HepG2 (cell line): Measurements from ENCODE around the gene TUBAL3. TPM values are rescaled to one million over a fixed set of nuclear protein-coding genes. Genes with fewer than 3 reads are reported as not detected.

Source experiments
- ATAC-seq: fragments of 200-7000 bp; cut with Tn5 transposase; 3 replicates; pipeline ENCODE4 v1.9.1; 2020; ENCODE audit warnings: mild to moderate bottlenecking, moderate library complexity
- BruUV-seq: library from RNA; stranded (reverse); fragments of 400-500 nt; replicated peaks from 2 replicates; lab custom pipeline; 2021; lab: Mats Ljungman, UMichigan
- CTCF ChIA-PET: fragments of 300-600 bp; formaldehyde crosslinking; extraction: SDS; loops from one replicate; lab custom pipeline; 2021; ENCODE audit warnings: low total read pairs, inconsistent platforms, low intra/inter-chr PET ratio; lab: Yijun Ruan, JAX
- POLR2A ChIA-PET: fragments of 350-600 bp; sonication (Branson Sonifier 250); formaldehyde crosslinking; loops from one replicate; lab custom pipeline; 2020; ENCODE audit warnings: antibody characterized with exemption, inconsistent platforms; lab: Yijun Ruan, JAX
- DNase-seq: peaks from one replicate; pipeline ENCODE4 v3.0.0-alpha.2; 2015; ENCODE audit warnings: low spot score
- FAIRE-seq: peaks from 3 replicates; lab custom pipeline; 2011; peaks lifted over from hg19 to GRCh38; lab: Jason Lieb, UNC
- H2AFZ ChIP-seq: one replicate; pipeline ENCODE4 v1.6.1; 2011; ENCODE audit warnings: low read length, inconsistent platforms
- H3K27ac ChIP-seq: fragments of 300-600 bp; 3 replicates; pipeline ENCODE4 v1.8.0; 2011; ENCODE audit warnings: mixed run types, mild to moderate bottlenecking, mixed read lengths, low read length, inconsistent platforms; ENCODE audit not compliant: insufficient read depth; ENCODE audit errors: extremely low read length
- H3K27me3 ChIP-seq, 2 experiments: fragments of 200-600 bp in 1 of 2; 2 replicates in 1 of 2; 3 replicates in 1 of 2; pipeline versions ENCODE4 v1.6.0 to v1.8.0; 2011; ENCODE audit warnings: low read length in 2 of 2, mild to moderate bottlenecking in 2 of 2, moderate library complexity in 2 of 2, inconsistent platforms in 1 of 2; ENCODE audit not compliant: insufficient read depth in 2 of 2, control insufficient read depth in 1 of 2
- H3K36me3 ChIP-seq, 2 experiments: fragments of 200-600 bp in 1 of 2; replicated peaks in 1 of 2; 2 replicates in 1 of 2; 3 replicates in 1 of 2; pipeline versions ENCODE4 v1.5.1 to v1.8.0; 2011; ENCODE audit warnings: low read length in 2 of 2, inconsistent platforms in 1 of 2; ENCODE audit not compliant: insufficient read depth in 2 of 2, control insufficient read depth in 1 of 2
- H3K4me1 ChIP-seq: 2 replicates; pipeline ENCODE4 v1.5.1; 2012; ENCODE audit warnings: low read length, inconsistent platforms; ENCODE audit not compliant: insufficient read depth
- H3K4me2 ChIP-seq: 2 replicates; pipeline ENCODE4 v1.6.0; 2011; ENCODE audit warnings: low read depth, low read length, inconsistent platforms
- H3K4me3 ChIP-seq, 3 experiments: fragments of 200-600 bp in 1 of 3; sonication (generic), shearing (Covaris generic) in 1 of 3; replicated peaks in 1 of 3; 2 replicates each; pipeline ENCODE4 v1.5.1; 2011 to 2016; ENCODE audit warnings: low read length in 3 of 3, inconsistent platforms in 2 of 3, low read depth in 2 of 3, mild to moderate bottlenecking in 2 of 3, control low read depth in 1 of 3, mixed read lengths in 1 of 3; ENCODE audit not compliant: insufficient read depth in 1 of 3
- H3K79me2 ChIP-seq: one replicate; pipeline ENCODE4 v1.6.1; 2011; ENCODE audit warnings: low read length, inconsistent platforms; ENCODE audit not compliant: insufficient read depth
- H3K9ac ChIP-seq: 2 replicates; pipeline ENCODE4 v1.6.0; 2011; ENCODE audit warnings: mild to moderate bottlenecking, low read depth, low read length, inconsistent platforms; ENCODE audit not compliant: insufficient read depth
- H3K9me3 ChIP-seq: 2 replicates; pipeline ENCODE4 v1.5.1; 2012; ENCODE audit warnings: mild to moderate bottlenecking, low read length
- H4K20me1 ChIP-seq: 2 replicates; pipeline ENCODE4 v1.6.0; 2011; ENCODE audit warnings: inconsistent platforms, mild to moderate bottlenecking, low read length, moderate library complexity; ENCODE audit not compliant: insufficient read depth
- ATF1 ChIP-seq: IDR thresholded peaks from 2 replicates; pipeline ENCODE4 v1.6.1; 2016; ENCODE audit warnings: mild to moderate bottlenecking, control low read depth
- BHLHE40 ChIP-seq: IDR thresholded peaks from 2 replicates; pipeline ENCODE4 v1.6.1; 2011; ENCODE audit warnings: low read length, improper control_type of control experiment
- CBX5 ChIP-seq: sonication (generic); formaldehyde crosslinking; IDR thresholded peaks from 2 replicates; pipeline ENCODE4 v1.4.0; 2020; ENCODE audit warnings: missing genetic modification reagents, borderline replicate concordance
- CREM ChIP-seq, 2 experiments: sonication (generic) in 1 of 2; formaldehyde crosslinking in 1 of 2; IDR thresholded peaks; 2 replicates each; pipeline versions ENCODE4 v1.4.0 to v1.6.1; 2016 to 2020; ENCODE audit warnings: antibody characterized with exemption in 1 of 2, mild to moderate bottlenecking in 1 of 2, missing genetic modification reagents in 1 of 2
- DBP ChIP-seq: sonication (generic); formaldehyde crosslinking; IDR thresholded peaks from 2 replicates; pipeline ENCODE4 v1.4.0; 2020; ENCODE audit warnings: missing genetic modification reagents; ENCODE audit errors: not compliant biosample characterization
- HOXA9 ChIP-seq: sonication (generic); formaldehyde crosslinking; IDR thresholded peaks from 2 replicates; pipeline ENCODE4 v1.8.1; 2022; ENCODE audit warnings: missing genetic modification reagents, mild to moderate bottlenecking, moderate library complexity, borderline replicate concordance
- IKZF5 ChIP-seq: IDR thresholded peaks from 2 replicates; pipeline ENCODE4 v1.6.1; 2018; ENCODE audit warnings: missing genetic modification reagents, mild to moderate bottlenecking, missing compliant biosample characterization
- KAT7 ChIP-seq: IDR thresholded peaks from 2 replicates; pipeline ENCODE4 v1.6.1; 2018; ENCODE audit warnings: borderline replicate concordance, missing compliant biosample characterization
- KDM4B ChIP-seq: sonication (generic); formaldehyde crosslinking; IDR thresholded peaks from 2 replicates; pipeline ENCODE4 v1.4.0; 2020; ENCODE audit warnings: missing genetic modification reagents
- PATZ1 ChIP-seq: sonication (generic); formaldehyde crosslinking; IDR thresholded peaks from 2 replicates; pipeline ENCODE4 v1.4.0; 2020; ENCODE audit warnings: missing genetic modification reagents
- PLSCR1 ChIP-seq: sonication (generic); formaldehyde crosslinking; IDR thresholded peaks from 2 replicates; pipeline ENCODE4 v1.5.0; 2020; ENCODE audit warnings: missing genetic modification reagents, mild to moderate bottlenecking, borderline replicate concordance
- TEAD3 ChIP-seq: optimal IDR thresholded peaks from 2 replicates; pipeline ENCODE3; 2016; ENCODE audit warnings: borderline replicate concordance
- ZBTB38 ChIP-seq: sonication (generic); formaldehyde crosslinking; IDR thresholded peaks from 2 replicates; pipeline ENCODE4 v1.5.1; 2020; ENCODE audit warnings: mild to moderate bottlenecking, missing genetic modification reagents
- ZNF20 ChIP-seq: sonication (generic); formaldehyde crosslinking; IDR thresholded peaks from 2 replicates; pipeline ENCODE4 v1.4.0; 2020; ENCODE audit warnings: mild to moderate bottlenecking, moderate library complexity, missing genetic modification reagents
- ZNF280D ChIP-seq: sonication (generic); formaldehyde crosslinking; IDR thresholded peaks from 2 replicates; pipeline ENCODE4 v1.5.1; 2020; ENCODE audit warnings: mild to moderate bottlenecking, missing genetic modification reagents
- ZNF367 ChIP-seq: sonication (generic); formaldehyde crosslinking; IDR thresholded peaks from 2 replicates; pipeline ENCODE4 v1.4.0; 2020; ENCODE audit warnings: missing genetic modification reagents, borderline replicate concordance
- ZNF569 ChIP-seq: sonication (generic); formaldehyde crosslinking; IDR thresholded peaks from 2 replicates; pipeline ENCODE4 v1.5.0; 2020; ENCODE audit warnings: mild to moderate bottlenecking, missing genetic modification reagents, moderate library complexity, borderline replicate concordance
- ZNF83 ChIP-seq: sonication (generic); formaldehyde crosslinking; IDR thresholded peaks from 2 replicates; pipeline ENCODE4 v1.4.0; 2020; ENCODE audit warnings: missing genetic modification reagents, mild to moderate bottlenecking, borderline replicate concordance
- WGBS: methylation state at CpG from one replicate; pipeline ENCODE4 v1.1.6; 2017; ENCODE audit warnings: low lambda C conversion rate; 5-methylcytosine and 5-hydroxymethylcytosine counted together
- in situ Hi-C: cut with HindIII; loops from 2 replicates; pipeline ENCODE4 v1.10.0; 2017; ENCODE audit warnings: low pct_unique_long_range_greater_than_20kb; ENCODE audit not compliant: extremely low pct_ligation_motif_present
- intact Hi-C: fragments of 100-400 bp; cut with micrococcal nuclease; formaldehyde crosslinking; loops from one replicate; pipeline ENCODE4 v1.10.0; 2022; ENCODE audit not compliant: unreplicated experiment
- polyA plus RNA-seq, 8 experiments: library from polyadenylated mRNA; depleted of rRNA in 3 of 8; stranded (reverse) in 7 of 8; unstranded in 1 of 8; fragments of >200 nt; fragmentation: Illumina TruSeq in 4 of 8; extraction: Trizol in 4 of 8; gene quantifications; 2 replicates each; pipeline versions ENCODE4 v1.2.1 to v1.2.3, GENCODE V29; 2011 to 2016; ENCODE audit warnings: low read depth in 4 of 8, missing spikeins in 1 of 8, mixed read lengths in 1 of 8; ENCODE audit not compliant: insufficient read depth in 1 of 8
- total RNA-seq, 5 experiments: library from RNA; depleted of rRNA; stranded (reverse); fragments of >200 nt; fragmentation: Illumina TruSeq; extraction: Trizol; gene quantifications; 2 replicates each; pipeline ENCODE4 v1.2.3, GENCODE V29; 2016; ENCODE audit warnings: low read depth in 1 of 5

The TUBAL3 gene
- total and polyA plus RNA-seq, 2 of the 13 experiments (the other 11 are each of a cell fraction or from before 2014, with no cell fraction given) = 0.07 to 0.26 TPM

GRCh38 chr10:5424751-5425150 is 20.1 kb upstream of the TUBAL3 start:
- ATAC-seq (no peak), DNase-seq (no peak), FAIRE-seq (no peak)
- 99% methylated on average over 3 of the region's 4 CpGs for WGBS
- ChIA-PET CTCF (no interaction called here), POLR2A (no interaction called here)
- Histone ChIP-seq H4K20me1 (no peaks in the 10 kb centered on the region), H3K79me2 (peaks cover 64% of the 10 kb centered on the region), H3K4me3 (no peak overlapping the region), H3K36me3 (peaks cover 0 to 11% of the 10 kb centered on the region in 2 experiments; a peak in 2 of 5 replicates), H3K9me3 (no peaks in the 10 kb centered on the region), H3K27ac (no peak overlapping the region), H3K9ac (no peak overlapping the region), H3K4me2 (no peak overlapping the region), H2AFZ (no peak overlapping the region), H3K4me1 (no peaks in the 10 kb centered on the region), H3K27me3 (no peaks in the 10 kb centered on the region)
- intact Hi-C loops (no loop called here), in situ Hi-C loops (no loop called here)
- BruUV-seq = no TSS peak
- TF ChIP-seq ZBTB38 (CRISPR knock-in tag) = no peak
- no peak for TF ChIP-seq CREM (IDR thresholded peaks at IDR 0.05)
- TF ChIP-seq CREM (CRISPR knock-in tag; IDR thresholded peaks at IDR 0.05) = no peak
- no peak for TF ChIP-seq KDM4B (CRISPR knock-in tag)
- no peak for TF ChIP-seq ZNF280D
- no peak for TF ChIP-seq ZNF83 (CRISPR knock-in tag)
- no peak for TF ChIP-seq ZNF367 (CRISPR knock-in tag)
- no peak for TF ChIP-seq TEAD3
- TF ChIP-seq KAT7 (CRISPR knock-in tag) = no peak
- no peak for TF ChIP-seq ATF1 (CRISPR knock-in tag)
- TF ChIP-seq CBX5 (CRISPR knock-in tag) = no peak
- TF ChIP-seq ZNF20 (CRISPR knock-in tag) = no peak
- no peak for TF ChIP-seq DBP (CRISPR knock-in tag)
- no peak for TF ChIP-seq IKZF5
- TF ChIP-seq PLSCR1 (CRISPR knock-in tag) = no peak
- TF ChIP-seq ZNF569 (CRISPR knock-in tag) = no peak
- TF ChIP-seq PATZ1 (CRISPR knock-in tag) = no peak
- TF ChIP-seq BHLHE40 = no peak
- no peak for TF ChIP-seq HOXA9 (CRISPR knock-in tag)
